TTC549 (cell line): Measurements from ENCODE around the gene NEU3.
"Not testable (repeated sequence)": the region's sequence is repeated elsewhere in the genome, so short reads cannot be mapped to it uniquely, and the experiment has no call there.

Experiments used
- FAIRE-seq: peaks from 2 replicates; lab custom pipeline; 2012; peaks lifted over from hg19 to GRCh38; lab: Jason Lieb, UNC

Gene NEU3

GRCh38 chr11:74984730-74985129 is 4.0 kb upstream of the NEU3 start:
- no peak for FAIRE-seq

DNA sequence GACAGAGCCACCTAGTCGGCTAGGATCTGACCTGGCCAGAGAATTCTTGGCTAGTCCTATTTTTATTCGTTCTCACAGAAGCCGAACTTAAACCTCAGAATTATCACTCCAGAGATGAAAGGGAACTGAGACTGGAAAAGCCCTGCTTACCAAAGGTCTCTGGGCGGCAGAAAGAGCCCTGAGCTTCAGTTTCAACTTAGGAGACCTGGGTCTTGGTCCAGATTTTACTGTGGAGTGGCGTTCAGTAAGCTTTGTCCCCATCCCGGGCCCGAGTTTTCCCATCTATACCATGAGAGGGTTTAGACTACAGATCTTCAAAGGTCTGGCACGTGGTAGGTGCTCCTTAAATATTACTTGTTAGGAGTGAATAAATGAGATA is 516 bp downstream of the NEU3 start:
- FAIRE-seq = no peak

DNA sequence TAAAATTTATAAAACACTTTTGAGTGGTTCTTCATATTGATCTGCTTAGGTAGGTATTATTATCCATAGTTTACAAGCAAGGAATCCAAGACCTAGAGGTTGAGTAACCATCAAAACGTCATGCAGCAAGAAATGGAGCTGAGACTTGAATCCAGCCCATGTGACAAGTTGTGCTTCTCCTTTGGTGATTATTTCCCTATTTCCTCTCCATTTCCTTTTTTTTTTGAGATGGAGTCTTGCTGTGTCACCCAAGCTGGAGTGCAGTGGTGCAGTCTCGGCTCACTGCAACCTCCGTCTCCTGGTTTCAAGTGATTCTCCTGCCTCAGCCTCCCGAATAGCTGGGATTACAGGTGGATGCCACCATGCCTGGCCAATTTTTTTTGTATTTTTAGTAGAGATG is 1.4 kb downstream of the NEU3 start:
- FAIRE-seq = not testable (repeated sequence)

DNA sequence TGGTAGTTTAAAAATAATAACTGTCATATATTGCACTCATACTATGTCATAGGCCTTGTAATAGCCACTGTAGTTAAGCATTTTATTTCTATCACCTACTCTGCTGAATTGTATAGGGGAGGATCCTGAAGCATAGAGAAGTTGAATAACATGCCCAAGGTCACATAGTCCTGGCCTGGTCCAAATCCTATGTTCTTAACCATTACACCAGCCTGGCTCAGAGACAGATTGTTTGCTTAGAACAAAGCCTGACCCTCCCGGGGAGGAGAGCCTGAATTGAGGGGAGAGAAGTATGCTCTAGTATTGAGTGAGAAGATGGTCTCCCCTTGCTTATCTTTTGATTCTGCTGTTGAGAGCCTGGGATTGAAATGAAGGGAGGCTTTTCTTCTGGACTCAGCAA is 2.2 kb downstream of the NEU3 start:
- no peak for FAIRE-seq

DNA sequence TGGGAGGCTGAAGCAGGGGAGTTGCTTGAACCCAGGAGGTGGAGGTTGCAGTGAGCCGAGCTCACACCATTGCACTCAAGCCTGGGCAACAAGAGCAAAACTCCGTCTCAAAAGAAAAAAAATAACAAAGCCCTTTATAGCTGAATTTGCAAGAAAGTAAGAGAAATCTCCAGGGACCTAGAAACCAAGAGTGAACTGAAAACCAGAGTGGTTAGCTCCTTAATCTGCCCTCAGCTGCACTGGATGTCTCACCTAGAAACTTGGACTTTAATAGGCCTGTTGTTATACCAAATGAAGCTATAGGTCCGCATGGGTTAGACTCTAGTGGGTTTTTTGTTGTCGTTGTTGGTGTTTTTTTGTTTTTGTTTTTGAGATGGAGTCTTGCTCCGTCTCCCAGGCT is 4.1 kb downstream of the NEU3 start:
- FAIRE-seq = no peak

- FAIRE-seq = no peak
Measured at GRCh38 chr11:75000975-75001354, 12.2 kb downstream of the NEU3 start.

DNA sequence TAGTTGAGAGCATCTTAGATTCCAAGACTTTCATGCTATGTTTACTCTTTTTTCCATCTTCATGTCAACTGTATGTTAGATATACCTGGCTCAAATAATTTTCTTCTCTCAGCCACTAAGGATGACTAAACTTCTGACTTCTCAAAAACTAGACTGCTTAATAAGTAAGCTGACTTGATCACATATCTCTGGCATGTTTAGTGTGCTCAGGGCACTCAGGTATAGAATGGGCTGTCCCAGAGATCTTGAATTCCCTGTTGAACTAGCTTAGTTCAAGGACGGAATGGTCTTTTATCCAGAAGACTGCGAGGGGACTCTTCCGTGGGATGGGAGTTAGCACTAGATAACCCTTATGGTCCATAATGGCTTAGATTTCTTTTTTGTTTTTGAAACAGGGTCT is 13.0 kb downstream of the NEU3 start:
- no peak for FAIRE-seq

GRCh38 chr11:75002516-75002915 is 13.8 kb downstream of the NEU3 start:
- no peak for FAIRE-seq

GRCh38 chr11:75004215-75004614 is 15.5 kb downstream of the NEU3 start:
- no peak for FAIRE-seq

GRCh38 chr11:75011357-75011756 is 22.6 kb downstream of the NEU3 start:
- no peak for FAIRE-seq

DNA sequence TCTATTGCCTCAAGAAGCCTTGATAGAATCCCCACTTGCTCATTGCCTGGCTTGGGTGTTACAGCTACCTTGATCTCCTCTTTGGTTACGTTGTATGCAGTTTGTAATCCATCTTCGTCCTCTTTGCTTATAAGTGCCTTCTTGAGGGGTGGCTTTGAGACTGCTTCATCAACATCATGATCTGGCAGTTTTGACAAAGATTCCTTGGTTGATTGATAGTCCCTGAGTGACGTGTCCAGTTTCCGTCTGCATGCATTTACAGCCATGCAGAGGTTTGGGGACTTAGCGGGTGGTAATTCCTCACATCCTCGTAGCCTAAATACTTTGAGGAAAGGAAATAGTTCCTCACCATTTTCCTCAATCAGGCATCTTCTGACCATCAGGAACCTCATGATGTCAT is 23.1 kb downstream of the NEU3 start:
- no peak for FAIRE-seq

- no peak for FAIRE-seq
Measured at GRCh38 chr11:75013051-75013450, 24.3 kb downstream of the NEU3 start.

- no peak for FAIRE-seq
Measured at GRCh38 chr11:75014129-75014528, 25.4 kb downstream of the NEU3 start.

DNA sequence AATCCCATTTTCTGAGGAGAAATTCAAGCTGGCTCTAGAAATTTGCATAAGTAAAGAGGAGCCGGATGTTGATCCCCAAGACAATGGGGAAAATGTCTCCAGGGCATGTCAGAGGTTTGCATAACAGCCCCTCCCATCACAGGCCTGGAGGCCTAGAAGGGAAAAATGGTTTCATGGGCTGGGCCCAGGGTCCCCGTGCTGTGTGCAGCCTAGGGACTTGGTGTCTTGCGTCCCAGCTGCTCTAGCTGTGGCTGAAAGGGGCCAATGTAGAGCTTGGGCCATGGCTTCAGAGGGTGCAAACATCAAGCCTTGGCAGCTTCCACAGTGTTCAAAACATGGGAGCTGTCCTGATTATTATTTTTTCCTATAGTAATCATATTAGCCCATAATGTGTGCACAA is 30.5 kb downstream of the NEU3 start:
- not testable (repeated sequence) for FAIRE-seq

- FAIRE-seq = not testable (repeated sequence)
Measured at GRCh38 chr11:75020328-75020727, 31.6 kb downstream of the NEU3 start.

GRCh38 chr11:75022296-75022695 is 33.6 kb downstream of the NEU3 start:
- FAIRE-seq = no peak

DNA sequence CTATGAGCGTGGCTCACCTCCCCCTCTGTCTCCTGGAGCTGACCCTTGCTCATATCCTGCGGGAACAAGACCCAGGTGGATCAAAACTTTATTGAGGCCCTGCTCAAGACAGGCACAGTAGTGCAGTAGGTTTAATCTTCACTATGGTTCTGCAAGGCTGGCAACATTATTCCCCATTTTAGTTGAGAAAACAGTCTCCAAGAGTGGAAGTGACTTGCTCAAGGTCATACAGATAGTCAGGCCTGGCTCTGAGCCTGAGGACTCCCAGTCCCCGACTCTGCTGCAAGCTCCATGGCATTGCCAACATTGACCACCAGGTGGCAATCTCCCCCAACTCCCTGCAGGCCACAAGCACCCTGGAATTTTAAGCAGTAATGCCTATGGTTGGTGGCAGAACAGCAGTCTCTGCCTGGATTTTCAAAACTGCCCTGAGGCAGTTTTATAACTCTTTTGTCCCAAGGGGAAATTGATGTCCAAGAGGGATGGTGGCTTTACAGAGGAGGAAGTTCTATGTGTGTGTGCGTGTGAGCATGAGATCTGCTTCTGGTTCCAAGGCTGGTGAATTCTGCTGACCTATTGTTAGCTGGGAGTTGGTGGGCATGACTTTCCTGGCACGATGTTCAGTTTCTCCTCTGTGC is 34.1 kb downstream of the NEU3 start:
- no peak for FAIRE-seq

DNA sequence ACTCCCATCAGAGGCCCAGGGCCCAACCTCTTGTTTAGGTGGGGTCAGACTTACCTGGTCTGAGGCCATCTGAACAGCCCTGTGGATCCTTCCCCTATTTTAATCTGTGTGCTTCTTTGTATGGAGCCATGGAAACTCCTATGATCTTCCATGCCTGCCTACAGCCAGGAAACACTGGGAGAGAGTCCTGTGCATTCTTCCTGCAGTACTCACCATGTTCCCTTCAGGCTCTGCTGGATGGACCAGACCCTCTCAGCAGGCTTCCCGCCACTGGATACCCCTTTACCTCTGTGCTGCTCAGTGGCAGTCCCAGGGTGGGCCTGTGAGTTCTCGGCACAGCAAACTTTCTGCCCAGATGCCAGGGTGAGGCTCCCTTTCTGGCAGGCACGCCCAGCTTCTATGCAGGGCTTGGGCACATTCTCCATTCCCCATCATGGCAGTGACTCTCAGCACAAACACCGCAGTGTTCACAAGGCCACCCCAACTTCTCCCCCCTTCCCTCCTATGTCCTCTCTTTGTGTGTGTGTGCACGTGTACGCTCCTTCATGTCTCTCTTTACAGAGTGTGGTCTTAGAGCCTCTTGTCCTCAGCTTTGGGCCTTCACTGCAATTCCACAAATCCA is 34.8 kb downstream of the NEU3 start:
- no peak for FAIRE-seq

GRCh38 chr11:75024068-75024449 is 35.3 kb downstream of the NEU3 start:
- FAIRE-seq = no peak

- no peak for FAIRE-seq
Measured at GRCh38 chr11:75024764-75025211, 36.1 kb downstream of the NEU3 start.

DNA sequence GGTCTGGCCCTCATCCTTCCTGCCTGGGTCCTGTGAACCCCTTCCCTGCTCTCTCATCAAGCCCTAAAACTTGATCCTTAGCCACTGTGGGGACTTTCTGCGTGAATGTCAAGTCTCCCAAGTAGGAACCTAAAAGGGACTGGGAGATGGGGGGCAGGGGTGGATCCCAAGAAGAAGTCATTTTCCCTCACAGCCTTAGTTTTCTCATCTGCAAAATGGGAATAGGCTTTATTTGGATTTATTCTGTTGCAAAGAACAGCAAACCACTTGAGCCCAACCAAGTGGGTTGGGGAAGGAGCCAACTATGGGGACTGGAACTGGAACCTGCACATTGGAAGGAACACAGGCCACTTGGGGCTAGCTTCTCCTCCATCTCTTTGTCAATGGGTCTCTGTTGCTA is 36.8 kb downstream of the NEU3 start:
- no peak for FAIRE-seq

- FAIRE-seq = no peak
Measured at GRCh38 chr11:75028321-75028720, 39.6 kb downstream of the NEU3 start.

- no peak for FAIRE-seq
Measured at GRCh38 chr11:75028724-75029123, 40.0 kb downstream of the NEU3 start.

- no peak for FAIRE-seq
Measured at GRCh38 chr11:75029836-75030631, 41.3 kb downstream of the NEU3 start.
